BLaER1 (cell line): Measurements from ENCODE around the gene STAT5B.

Experiments
- H3K27ac ChIP-seq: shearing (Covaris generic); formaldehyde crosslinking; 2 replicates; pipeline ENCODE4 v1.8.1; 2022
- H3K27me3 ChIP-seq: shearing (Covaris generic); formaldehyde crosslinking; 2 replicates; pipeline ENCODE4 v1.8.1; 2022
- H3K36me3 ChIP-seq: shearing (Covaris generic); formaldehyde crosslinking; 2 replicates; pipeline ENCODE4 v1.8.1; 2022
- H3K4me1 ChIP-seq: shearing (Covaris generic); formaldehyde crosslinking; 2 replicates; pipeline ENCODE4 v1.8.1; 2022
- H3K4me2 ChIP-seq: shearing (Covaris generic); formaldehyde crosslinking; 2 replicates; pipeline ENCODE4 v1.8.1; 2022
- H3K4me3 ChIP-seq: shearing (Covaris generic); formaldehyde crosslinking; 2 replicates; pipeline ENCODE4 v1.8.1; 2022
- H3K9ac ChIP-seq: shearing (Covaris generic); formaldehyde crosslinking; 2 replicates; pipeline ENCODE4 v1.8.1; 2022
- H3K9me3 ChIP-seq: shearing (Covaris generic); formaldehyde crosslinking; 2 replicates; pipeline ENCODE4 v1.8.1; 2022
- H4K20me1 ChIP-seq: shearing (Covaris generic); formaldehyde crosslinking; 2 replicates; pipeline ENCODE4 v1.8.1; 2022
- Cebpa-rat ChIP-seq: shearing (Covaris generic); IDR thresholded peaks from 2 replicates; pipeline ENCODE4 v1.8.1; 2022

The STAT5B gene

DNA sequence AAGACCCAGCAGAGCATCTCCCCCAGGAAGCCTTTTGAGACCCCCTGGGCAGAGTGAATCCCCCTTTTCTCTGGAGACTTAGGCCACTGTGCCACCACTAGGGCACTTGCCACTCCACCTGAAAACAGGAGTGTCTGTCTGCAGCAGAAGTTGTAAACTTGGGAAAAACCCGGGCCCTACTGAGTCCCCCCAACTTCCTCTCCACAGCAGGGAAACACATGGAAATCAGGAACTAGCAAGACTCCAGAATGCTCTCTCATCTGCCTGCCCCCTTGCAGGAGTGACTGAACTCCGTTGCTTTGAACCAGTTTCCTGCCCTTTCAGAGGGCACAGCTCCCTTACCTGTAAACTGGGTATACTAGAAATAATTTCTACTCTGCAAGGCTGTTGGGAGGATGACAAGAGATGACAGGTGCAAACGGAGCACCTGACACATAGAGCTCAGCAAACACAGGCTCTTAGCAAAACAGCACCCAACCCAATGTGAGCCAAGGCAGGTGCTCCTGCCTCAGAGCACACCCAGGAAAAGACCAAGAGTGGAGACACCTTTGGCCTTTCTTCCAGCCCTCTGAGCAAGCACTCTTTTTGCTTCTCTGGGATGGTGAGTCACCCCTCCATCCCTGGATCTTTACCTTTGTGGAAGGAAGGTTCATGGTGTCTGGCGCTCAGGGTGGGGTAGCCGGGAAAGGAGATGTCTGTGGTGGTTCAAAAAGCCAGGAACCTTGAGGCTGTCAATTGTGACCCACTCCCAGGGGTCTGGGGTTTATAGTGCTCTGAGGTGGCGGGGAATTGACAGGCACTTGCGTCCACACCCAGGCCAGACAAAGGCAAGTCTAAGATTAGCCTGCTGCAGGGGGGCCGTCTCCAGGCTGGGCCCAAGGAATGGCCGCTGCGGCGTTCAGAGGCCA, 91.2 kb downstream of the STAT5B start, which contains the start of gene HCRT:
TSS of gene HCRT (minus strand) at position 740 of the 908 bp plus-strand sequence. CDS start at position 653, 87 bp downstream.
- Histone ChIP-seq H3K9me3 (no peaks in the 10 kb centered on the region), H3K27me3 (peaks cover 45% of the 10 kb centered on the region), H3K4me2 (peak within 1 kb of the TSS; percentile 87), H3K4me1 (peaks cover 50% of the 10 kb centered on the region), H3K36me3 (no peaks in the 10 kb centered on the region), H4K20me1 (peaks cover 7% of the 10 kb centered on the region; the same call in 1 of the 2 replicates), H3K9ac (peak within 1 kb of the TSS; percentile 73), H3K27ac (no peak within 1 kb of the TSS), H3K4me3 (peak within 1 kb of the TSS; percentile 70)
- TF ChIP-seq Cebpa-rat: no peak

DNA sequence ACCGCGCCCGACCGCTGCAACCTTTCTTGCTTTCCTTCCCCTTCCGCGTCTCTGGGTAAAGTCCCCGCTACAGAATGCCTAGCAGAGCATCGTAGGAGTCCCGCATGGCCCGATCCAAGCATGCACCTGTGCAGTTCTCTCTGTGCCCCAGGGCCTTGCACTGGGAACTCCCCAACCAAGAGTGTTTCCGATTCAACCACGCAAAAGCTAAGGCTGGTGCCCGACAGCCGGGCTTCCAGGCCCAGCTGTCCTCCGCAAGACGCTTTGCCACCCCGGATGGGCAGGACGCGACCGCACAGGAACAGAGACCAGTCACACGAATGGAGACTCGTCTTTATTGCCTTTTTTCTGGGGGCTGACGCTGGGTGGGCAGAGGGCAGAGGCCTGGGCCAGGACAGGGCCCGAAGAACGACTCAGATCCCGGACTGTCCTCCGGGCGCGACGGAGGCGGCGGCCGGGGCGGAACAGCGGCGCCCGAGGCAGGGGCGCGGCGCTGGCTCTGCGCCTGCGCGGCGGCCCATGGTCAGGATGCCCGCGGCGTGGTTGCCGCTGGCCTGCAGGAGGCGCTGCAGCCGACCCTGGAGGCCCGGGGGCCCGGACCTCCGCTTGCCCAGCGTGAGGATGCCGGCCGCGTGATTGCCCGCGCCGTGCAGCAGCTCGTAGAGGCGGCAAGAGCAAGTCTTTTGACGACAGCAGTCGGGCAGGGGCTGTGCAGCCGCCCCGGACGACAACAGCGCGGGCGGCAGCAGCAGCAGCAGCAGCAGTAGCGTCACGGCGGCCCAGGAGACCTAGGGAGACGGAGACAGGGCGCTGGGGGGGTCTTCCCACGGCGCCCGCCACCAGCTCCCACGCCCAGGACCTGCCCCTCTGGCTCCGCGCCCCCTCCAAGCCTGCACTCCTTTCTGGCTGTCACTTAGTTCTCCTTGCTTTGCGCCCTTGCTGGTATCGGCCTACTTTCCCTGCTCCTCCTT, 92.2 kb downstream of the STAT5B start:
- H3K27ac ChIP-seq: no peak overlapping the region

GRCh38 chr17:42182927-42183734, 93.1 kb downstream of the STAT5B start:
- TF ChIP-seq Cebpa-rat: no peak
- peaks cover 38% of the 10 kb centered on the region for H3K4me1 ChIP-seq
- peaks cover 11% of the 10 kb centered on the region; the same call in 1 of the 2 replicates for H4K20me1 ChIP-seq
- no peak overlapping the region for H3K27ac ChIP-seq
- H3K4me2 ChIP-seq: peak overlapping the region; percentile 87
- H3K27me3 ChIP-seq: peaks cover 63% of the 10 kb centered on the region
- H3K9ac ChIP-seq: peak overlapping the region; percentile 73
- H3K9me3 ChIP-seq: no peaks in the 10 kb centered on the region
- H3K4me3 ChIP-seq: peak overlapping the region; percentile 70
- no peaks in the 10 kb centered on the region for H3K36me3 ChIP-seq

More for the DNA sequence above, 92.2 kb downstream of the STAT5B start:
- Histone ChIP-seq H3K4me2 (peak overlapping the region; percentile 87), H3K9ac (peak overlapping the region; percentile 73), H3K36me3 (no peaks in the 10 kb centered on the region), H3K4me3 (peak overlapping the region; percentile 70), H3K9me3 (no peaks in the 10 kb centered on the region), H4K20me1 (peaks cover 11% of the 10 kb centered on the region; the same call in 1 of the 2 replicates), H3K27me3 (peaks cover 54% of the 10 kb centered on the region), H3K4me1 (peaks cover 41% of the 10 kb centered on the region)
- TF ChIP-seq Cebpa-rat: no peak

DNA sequence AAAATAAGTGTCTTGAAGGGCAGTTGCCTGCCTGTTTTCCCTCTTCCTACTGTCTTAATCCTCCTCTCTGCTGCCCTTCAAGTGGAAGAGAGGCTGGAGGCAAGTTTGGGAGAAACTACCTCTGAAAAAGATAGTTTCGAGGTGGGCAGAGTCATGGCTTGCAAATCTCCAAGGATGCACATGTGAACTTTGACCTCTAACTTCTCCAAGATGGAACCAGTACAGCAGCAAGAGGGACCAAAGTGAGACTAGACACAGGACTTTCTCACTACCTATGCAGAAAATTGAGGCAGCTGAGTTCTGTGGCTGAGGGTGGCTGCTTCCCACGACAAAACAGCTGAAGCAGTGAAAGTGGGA, 94.4 kb downstream of the STAT5B start:
- H3K9me3 ChIP-seq: no peaks in the 10 kb centered on the region
- H3K4me2 ChIP-seq: peak overlapping the region; percentile 79
- no peak overlapping the region for H3K9ac ChIP-seq
- H3K27ac ChIP-seq: no peak overlapping the region
- H3K4me3 ChIP-seq: peak overlapping the region; percentile 62
- no peak for TF ChIP-seq Cebpa-rat
- H3K27me3 ChIP-seq: peaks cover 67% of the 10 kb centered on the region
- H3K4me1 ChIP-seq: peaks cover 38% of the 10 kb centered on the region
- no peaks in the 10 kb centered on the region for H3K36me3 ChIP-seq
- H4K20me1 ChIP-seq: peaks cover 11% of the 10 kb centered on the region; the same call in 1 of the 2 replicates

DNA sequence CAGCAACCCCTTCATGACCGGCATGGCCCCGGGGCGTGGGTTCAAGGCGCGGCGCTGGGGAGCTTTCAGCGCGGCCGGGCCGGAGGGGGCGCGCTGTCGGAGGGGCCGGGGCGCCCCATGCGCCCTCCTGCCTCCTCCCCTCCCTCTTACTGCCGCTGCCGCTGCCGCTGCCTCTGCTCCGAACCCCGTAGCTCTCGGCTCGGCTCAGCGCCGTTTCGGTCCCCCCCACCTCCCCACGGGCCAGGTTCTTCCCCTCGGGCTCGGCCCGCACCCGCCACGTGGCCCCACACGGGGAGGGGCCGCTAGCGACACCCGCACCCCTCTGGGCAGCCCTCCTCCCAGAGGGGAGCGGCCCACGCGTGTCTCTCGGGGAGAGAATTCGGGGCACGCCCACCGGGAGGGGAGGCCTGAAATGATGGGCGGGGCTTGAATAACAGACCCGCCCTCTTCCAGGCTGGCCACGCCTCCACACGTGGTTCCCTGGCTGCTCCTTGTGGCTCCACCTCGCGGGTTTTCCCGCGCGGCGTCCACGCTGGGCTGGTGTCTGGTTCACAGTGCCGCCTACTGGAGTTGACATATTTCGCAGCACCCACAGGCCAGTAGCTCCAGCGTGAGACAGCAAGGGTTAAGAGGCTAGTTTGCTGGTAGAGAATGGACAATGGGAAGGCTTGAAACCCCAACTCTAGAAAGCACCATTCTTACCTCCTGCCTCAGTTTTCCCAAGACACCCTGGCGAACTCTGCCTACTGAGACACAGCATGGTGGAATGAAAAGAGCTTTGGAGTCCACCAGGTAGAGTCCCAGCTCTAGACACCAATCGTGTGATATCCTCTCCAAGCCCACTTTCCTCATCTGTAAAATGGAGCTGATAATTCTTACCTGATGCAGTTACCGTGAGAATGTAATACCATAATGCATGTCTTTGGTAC, 95.0 kb downstream of the STAT5B start, which contains the start of gene KCNH4:
TSS of gene KCNH4 (minus strand) at position 221 of the 929 bp plus-strand sequence. CDS start at position 24, 197 bp downstream.
- H3K4me1 ChIP-seq: peaks cover 38% of the 10 kb centered on the region
- no peak within 1 kb of the TSS; the same call in 1 of the 2 replicates for H3K9ac ChIP-seq
- H4K20me1 ChIP-seq: peaks cover 11% of the 10 kb centered on the region; the same call in 1 of the 2 replicates
- H3K27me3 ChIP-seq: peaks cover 67% of the 10 kb centered on the region
- no peak for TF ChIP-seq Cebpa-rat
- H3K9me3 ChIP-seq: no peaks in the 10 kb centered on the region
- peak within 1 kb of the TSS; percentile 62 for H3K4me3 ChIP-seq
- H3K27ac ChIP-seq: no peak within 1 kb of the TSS
- no peaks in the 10 kb centered on the region for H3K36me3 ChIP-seq
- H3K4me2 ChIP-seq: peak within 1 kb of the TSS; percentile 79

DNA sequence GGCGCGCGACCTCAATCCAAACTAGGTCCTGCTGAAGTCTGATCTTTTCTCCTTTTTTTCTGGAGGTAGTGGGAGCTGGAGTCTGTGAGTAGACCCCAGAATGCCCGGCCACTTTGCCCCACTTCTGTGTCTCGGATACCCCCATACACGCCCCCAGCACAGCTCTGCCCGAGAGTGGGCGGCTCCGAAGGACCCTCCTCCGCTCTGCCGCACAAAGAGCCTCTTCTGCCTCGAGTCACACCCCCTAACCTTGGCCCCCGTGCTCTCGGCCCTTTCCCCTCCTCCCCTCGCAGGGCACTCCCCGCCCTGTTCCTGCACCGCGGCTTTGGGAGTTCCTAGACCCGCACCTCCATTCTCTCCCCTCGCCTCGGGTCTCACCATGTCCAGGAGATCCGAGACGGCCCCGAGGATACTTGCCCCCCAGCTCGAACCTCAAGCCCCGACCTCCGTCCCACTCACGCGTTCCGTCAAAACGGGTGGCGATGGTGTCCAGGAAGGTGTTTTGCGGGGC, 95.7 kb downstream of the STAT5B start:
- Histone ChIP-seq H4K20me1 (peaks cover 11% of the 10 kb centered on the region; the same call in 1 of the 2 replicates), H3K4me3 (peak overlapping the region; percentile 62), H3K4me2 (peak overlapping the region; percentile 79), H3K9me3 (no peaks in the 10 kb centered on the region), H3K27me3 (peaks cover 67% of the 10 kb centered on the region), H3K9ac (no peak overlapping the region; the same call in 1 of the 2 replicates), H3K4me1 (peaks cover 38% of the 10 kb centered on the region), H3K27ac (no peak overlapping the region), H3K36me3 (no peaks in the 10 kb centered on the region)
- TF ChIP-seq Cebpa-rat: no peak

- Histone ChIP-seq H3K4me3 (no peak overlapping the region), H3K9ac (no peak overlapping the region), H3K27me3 (peaks cover 66% of the 10 kb centered on the region), H3K36me3 (no peaks in the 10 kb centered on the region), H3K4me1 (peaks cover 37% of the 10 kb centered on the region), H3K27ac (no peak overlapping the region), H4K20me1 (peaks cover 11% of the 10 kb centered on the region; the same call in 1 of the 2 replicates), H3K4me2 (no peak overlapping the region), H3K9me3 (no peaks in the 10 kb centered on the region)
- no peak for TF ChIP-seq Cebpa-rat
These were observed 96.2 kb downstream of the STAT5B start for GRCh38 chr17:42179911-42180410.
